Hepatocyte (in vitro differentiated cells): ENCODE data around the gene NCOA7. TPM values are rescaled to one million over a fixed set of nuclear protein-coding genes. Genes with fewer than 3 reads are reported as not detected.
A peak's percentile ranks its signal among the peaks of the same experiment; 100 is the strongest.

Experiments used
- DNase-seq: peaks from one replicate; pipeline ENCODE4 v3.0.0-alpha.2; 2016; ENCODE audit warnings: low spot score
- H2AFZ ChIP-seq: fragments of 200-600 bp; sonication (generic); 2 replicates; pipeline ENCODE4 v1.6.0; 2016; ENCODE audit warnings: antibody characterized with exemption, mild to moderate bottlenecking
- H3K27ac ChIP-seq: fragments of 200-600 bp; sonication (generic); 2 replicates; pipeline ENCODE4 v1.5.1; 2016; ENCODE audit warnings: mild to moderate bottlenecking
- H3K27me3 ChIP-seq: fragments of 200-600 bp; sonication (generic); 2 replicates; pipeline ENCODE4 v1.6.1; 2016
- H3K36me3 ChIP-seq: fragments of 200-600 bp; sonication (generic); replicated peaks from 2 replicates; pipeline ENCODE4 v1.5.1; 2016; ENCODE audit warnings: low read depth; ENCODE audit not compliant: insufficient read depth
- H3K4me1 ChIP-seq: fragments of 200-600 bp; sonication (generic); 2 replicates; pipeline ENCODE4 v1.5.1; 2016; ENCODE audit warnings: mild to moderate bottlenecking, moderate library complexity; ENCODE audit not compliant: insufficient read depth
- H3K4me2 ChIP-seq: fragments of 200-600 bp; sonication (generic); 2 replicates; pipeline ENCODE4 v1.6.0; 2016
- H3K4me3 ChIP-seq: fragments of 200-600 bp; sonication (generic); 2 replicates; pipeline ENCODE4 v1.5.1; 2016; ENCODE audit warnings: mild to moderate bottlenecking
- H3K79me2 ChIP-seq: fragments of 200-600 bp; sonication (generic); 2 replicates; pipeline ENCODE4 v1.6.0; 2017; ENCODE audit warnings: mild to moderate bottlenecking
- H3K9me2 ChIP-seq: fragments of 200-600 bp; sonication (generic); replicated peaks from 2 replicates; pipeline ENCODE4 v1.6.0; 2017; ENCODE audit warnings: mild to moderate bottlenecking; ENCODE audit not compliant: insufficient read depth
- H3K9me3 ChIP-seq: fragments of 200-600 bp; sonication (generic); 2 replicates; pipeline ENCODE4 v1.5.1; 2016; ENCODE audit warnings: low read depth, mild to moderate bottlenecking
- H4K20me1 ChIP-seq: fragments of 200-600 bp; sonication (generic); 2 replicates; pipeline ENCODE4 v1.6.0; 2016; ENCODE audit warnings: mild to moderate bottlenecking; ENCODE audit not compliant: insufficient read depth, poor library complexity, severe bottlenecking
- CTCF ChIP-seq: fragments of 200-600 bp; sonication (generic); IDR thresholded peaks from 2 replicates; pipeline ENCODE4 v1.5.1; 2016; ENCODE audit warnings: antibody characterized with exemption, mild to moderate bottlenecking; ENCODE audit not compliant: poor library complexity
- EZH2 ChIP-seq: fragments of 200-600 bp; sonication (generic); IDR thresholded peaks from 2 replicates; pipeline ENCODE4 v1.6.1; 2016; ENCODE audit warnings: antibody characterized with exemption, mild to moderate bottlenecking, borderline replicate concordance
- EZH2phosphoT487 ChIP-seq: fragments of 200-600 bp; sonication (generic); IDR thresholded peaks from one replicate; pipeline ENCODE4 v1.6.1; 2018; ENCODE audit warnings: antibody characterized with exemption, mild to moderate bottlenecking, low read depth, moderate library complexity; ENCODE audit not compliant: unreplicated experiment, severe bottlenecking
- WGBS: methylation state at CpG from one replicate; pipeline ENCODE4 v1.1.6; 2016; ENCODE audit warnings: low lambda C conversion rate; ENCODE audit errors: missing lambda C conversion rate; 5-methylcytosine and 5-hydroxymethylcytosine counted together
- polyA plus RNA-seq: library from polyadenylated mRNA; unstranded; fragments of >200 nt; fragmentation: Nextera tagmentation; extraction: Ambion mirVana; gene quantifications from 2 replicates; pipeline ENCODE4 v1.2.1, GENCODE V29; 2016
- total RNA-seq: library from RNA; depleted of rRNA; stranded (reverse); fragments of >200 nt; gene quantifications from 2 replicates; pipeline ENCODE4 v1.2.3, GENCODE V29; 2014

Gene NCOA7
- total and polyA plus RNA-seq, 2 experiments from 2014 or later = 17.3 to 42.0 TPM

DNA sequence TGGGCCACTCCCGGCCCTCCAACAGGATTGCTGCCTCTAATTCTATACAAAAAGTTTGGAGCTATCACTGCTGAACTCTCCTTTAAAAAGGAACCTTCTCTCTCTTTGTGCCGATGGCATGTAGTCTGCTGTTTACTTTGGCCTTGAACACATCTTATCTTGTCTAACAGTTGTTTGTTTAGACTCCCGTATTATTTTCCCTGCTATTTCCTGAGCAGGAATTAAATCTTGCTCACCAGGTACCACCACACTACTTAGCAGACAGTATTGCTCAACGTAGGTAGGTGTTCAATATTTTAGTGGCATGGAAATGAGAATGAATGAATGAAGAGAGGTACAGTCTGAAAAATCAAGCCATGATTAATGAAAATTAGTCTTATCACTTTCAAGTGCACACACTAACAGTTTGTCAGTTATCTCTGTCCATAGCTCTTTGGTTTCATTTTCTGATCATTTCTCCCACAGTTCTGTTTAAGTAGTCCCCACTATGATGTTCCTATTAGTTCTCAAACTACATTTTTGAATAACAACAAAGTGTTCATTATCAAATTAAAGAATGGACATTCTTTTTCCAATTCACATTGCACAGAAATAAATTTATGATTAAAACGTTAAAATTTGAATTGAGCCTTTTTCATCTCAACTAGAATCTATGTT is 48.2 kb upstream of the NCOA7 start:
- Histone ChIP-seq H3K79me2 (no peaks in the 10 kb centered on the region), H3K9me2 (no peaks in the 10 kb centered on the region), H2AFZ (no peak overlapping the region), H3K4me3 (no peak overlapping the region), H3K4me1 (peaks cover 6% of the 10 kb centered on the region), H4K20me1 (no peaks in the 10 kb centered on the region), H3K36me3 (no peaks in the 10 kb centered on the region), H3K9me3 (no peaks in the 10 kb centered on the region), H3K27ac (no peak overlapping the region), H3K27me3 (peaks cover 48% of the 10 kb centered on the region), H3K4me2 (no peak overlapping the region)
- no peak for TF ChIP-seq EZH2phosphoT487
- no peak for DNase-seq
- WGBS = 48% methylated on average over 5 of the region's 5 CpGs

GRCh38 chr6:125743604-125744003 is 47.2 kb upstream of the NCOA7 start:
- H3K27me3 ChIP-seq = peaks cover 58% of the 10 kb centered on the region
- no peak for DNase-seq
- no peak for TF ChIP-seq CTCF
- no peak for TF ChIP-seq EZH2phosphoT487
- TF ChIP-seq EZH2 = no peak
- no peaks in the 10 kb centered on the region for H3K9me3 ChIP-seq
- H4K20me1 ChIP-seq = no peaks in the 10 kb centered on the region
- no peaks in the 10 kb centered on the region for H3K9me2 ChIP-seq
- H3K27ac ChIP-seq = no peak overlapping the region
- peaks cover 6% of the 10 kb centered on the region for H3K4me1 ChIP-seq
- no peaks in the 10 kb centered on the region for H3K36me3 ChIP-seq
- H3K4me3 ChIP-seq = no peak overlapping the region
- no peak overlapping the region for H2AFZ ChIP-seq
- no peaks in the 10 kb centered on the region for H3K79me2 ChIP-seq
- WGBS = 90% methylated on average over 2 of the region's 2 CpGs
- H3K4me2 ChIP-seq = no peak overlapping the region

GRCh38 chr6:125745281-125746018 is 45.3 kb upstream of the NCOA7 start:
- no peaks in the 10 kb centered on the region for H3K9me3 ChIP-seq
- no peaks in the 10 kb centered on the region for H4K20me1 ChIP-seq
- no peak overlapping the region for H3K4me3 ChIP-seq
- no peaks in the 10 kb centered on the region for H3K79me2 ChIP-seq
- no peak for DNase-seq
- 57% methylated on average over 6 of the region's 6 CpGs for WGBS
- H3K36me3 ChIP-seq = no peaks in the 10 kb centered on the region
- no peaks in the 10 kb centered on the region for H3K9me2 ChIP-seq
- H3K27me3 ChIP-seq = peaks cover 71% of the 10 kb centered on the region
- H3K4me2 ChIP-seq = no peak overlapping the region
- H2AFZ ChIP-seq = no peak overlapping the region
- no peak overlapping the region for H3K27ac ChIP-seq
- H3K4me1 ChIP-seq = peaks cover 11% of the 10 kb centered on the region
- no peak for TF ChIP-seq CTCF
- no peak for TF ChIP-seq EZH2
- no peak for TF ChIP-seq EZH2phosphoT487

GRCh38 chr6:125746019-125746414 is 44.7 kb upstream of the NCOA7 start:
- Histone ChIP-seq H3K4me2 (peak overlapping the region; percentile 98), H3K4me1 (peaks cover 11% of the 10 kb centered on the region), H2AFZ (no peak overlapping the region), H4K20me1 (no peaks in the 10 kb centered on the region), H3K36me3 (no peaks in the 10 kb centered on the region), H3K27ac (no peak overlapping the region), H3K79me2 (no peaks in the 10 kb centered on the region), H3K4me3 (no peak overlapping the region), H3K9me2 (no peaks in the 10 kb centered on the region), H3K9me3 (no peaks in the 10 kb centered on the region), H3K27me3 (peaks cover 77% of the 10 kb centered on the region)
- DNase-seq = no peak
- WGBS = 37% methylated on average over 5 of the region's 5 CpGs
- TF ChIP-seq EZH2 (no peak), CTCF (no peak), EZH2phosphoT487 (no peak)
